NCI-H2227 treated with DMSO at 0.1 percent for 48 hours (cell line): Measurements from ENCODE around the gene LPP.

Experiments
- DNase-seq: peaks from one replicate; lab custom pipeline; 2025; lab: John Stamatoyannopoulos, UW

The LPP gene

GRCh38 chr3:188197388-188197847 lies 43.5 kb downstream of the LPP start:
- DNase-seq, result no peak

DNA sequence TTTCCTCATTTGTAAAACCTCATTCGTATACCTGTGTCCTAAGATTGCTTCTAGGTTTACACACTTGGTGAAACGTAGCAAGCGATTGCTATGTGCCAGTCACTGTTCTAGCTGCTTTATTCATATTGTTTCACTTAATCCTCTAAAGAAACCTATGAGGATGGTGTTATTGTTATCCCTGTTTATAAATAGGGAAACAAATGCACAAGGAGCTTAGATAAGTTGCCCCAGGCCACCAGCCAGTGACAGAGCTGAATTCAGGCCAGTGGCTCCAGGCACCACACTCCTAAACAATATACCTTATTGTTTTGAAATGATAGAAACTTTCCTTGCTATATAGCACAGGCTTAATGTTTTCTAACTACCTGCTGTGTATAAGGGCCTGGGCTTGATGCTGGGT lies 44.0 kb downstream of the LPP start:
- DNase-seq, result no peak

DNA sequence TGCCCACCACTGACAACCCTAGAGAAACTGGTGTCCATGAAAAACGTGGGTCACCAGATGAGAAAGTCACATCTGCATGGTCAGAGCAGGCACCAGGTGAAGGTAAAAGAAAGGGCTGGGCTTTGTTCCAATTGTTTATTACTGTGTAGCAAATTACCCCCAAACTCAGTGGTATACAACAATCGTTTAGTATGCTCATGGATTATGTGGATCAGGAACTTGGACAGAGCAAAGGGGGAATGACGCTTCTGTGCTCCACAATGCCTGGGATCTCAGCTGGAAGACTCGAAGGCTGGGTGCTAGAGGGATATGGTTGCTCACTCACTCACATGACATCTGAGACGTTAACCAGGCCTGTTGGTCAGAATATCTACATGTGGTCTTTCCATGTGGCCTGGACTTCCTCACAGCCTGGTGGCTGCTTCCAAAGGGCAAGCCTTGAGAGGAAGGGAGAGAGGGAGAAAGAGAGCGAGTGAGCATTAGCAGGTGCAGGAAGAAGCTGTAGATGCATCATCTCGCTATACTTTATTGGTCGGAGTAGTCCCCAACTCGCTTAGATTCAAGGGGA lies 44.9 kb downstream of the LPP start:
- DNase-seq, result no peak

- DNase-seq, result no peak
Observed at GRCh38 chr3:188199386-188199785, 45.4 kb downstream of the LPP start.

DNA sequence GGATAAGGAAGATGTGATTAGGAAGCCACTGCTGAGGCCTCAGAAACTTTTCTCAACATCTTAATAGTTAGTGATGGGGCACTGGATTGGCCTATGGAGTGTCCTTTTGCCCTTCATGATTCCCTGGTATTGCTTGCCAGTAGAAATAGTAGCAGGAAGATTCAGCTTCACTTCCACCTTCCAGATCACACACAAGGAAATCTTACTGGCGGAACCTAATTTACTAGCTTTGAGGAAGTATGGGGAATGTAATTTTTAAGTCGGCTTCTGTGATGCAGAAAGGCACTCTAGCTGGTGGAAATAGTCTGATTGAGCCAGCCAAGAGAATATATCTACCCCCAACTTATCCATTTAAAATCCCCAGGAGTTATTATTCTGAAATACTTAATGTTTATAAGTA lies 46.5 kb downstream of the LPP start:
- DNase-seq, result no peak

DNA sequence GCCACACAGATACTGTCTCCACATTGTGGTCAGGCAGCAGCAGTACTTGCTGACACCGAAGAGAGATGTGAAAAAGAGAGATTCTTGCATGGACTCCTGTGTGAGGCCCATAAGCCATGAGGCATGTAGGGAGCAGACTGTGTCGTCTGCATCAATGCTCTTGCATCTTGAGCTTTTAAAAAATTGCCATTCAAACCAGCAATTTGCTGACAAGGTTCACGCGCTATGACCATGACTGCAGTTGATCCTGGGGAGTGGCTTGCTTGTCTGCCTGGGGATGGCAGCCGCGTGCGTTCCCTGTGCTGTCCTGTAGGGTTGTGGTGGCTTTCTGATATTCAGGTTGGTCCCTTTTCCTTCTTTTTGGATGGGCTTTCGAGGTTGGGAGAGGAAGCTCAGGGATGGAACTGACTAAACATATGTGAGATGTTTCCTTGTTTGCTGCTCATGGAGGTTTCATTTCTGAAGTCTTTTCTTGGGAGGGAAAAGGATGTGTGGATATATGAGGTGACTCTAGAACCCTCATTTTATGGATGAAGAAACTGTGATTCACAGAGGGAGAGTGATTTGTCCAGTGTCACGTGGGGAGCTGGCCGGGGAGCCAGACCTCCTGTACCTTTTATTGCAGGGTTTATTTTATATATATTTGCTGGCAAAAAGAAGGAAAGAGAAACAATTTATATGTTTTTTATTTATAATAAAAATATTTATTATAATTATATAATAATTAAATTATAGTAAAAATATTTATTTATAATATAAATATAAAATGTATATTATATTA lies 48.6 kb downstream of the LPP start:
- no peak for DNase-seq

DNA sequence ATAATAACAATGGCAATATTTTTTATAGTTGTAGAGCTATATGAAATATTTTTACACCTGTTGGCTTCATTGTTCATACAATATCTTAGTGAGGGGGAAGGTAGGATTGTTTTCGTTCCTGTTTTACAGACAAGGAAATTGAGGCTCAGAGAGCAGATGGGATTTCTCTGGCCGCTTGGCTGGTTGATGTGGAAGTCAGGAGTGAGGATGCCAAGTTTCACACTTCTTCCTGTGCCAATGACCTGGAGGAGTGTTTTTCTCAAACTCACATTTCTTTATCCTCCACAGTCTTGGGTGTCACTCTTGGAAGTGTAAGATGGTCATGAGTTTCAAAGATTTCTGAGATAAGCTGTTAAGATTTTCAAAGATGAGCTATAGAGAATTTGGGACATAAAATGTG lies 50.6 kb downstream of the LPP start:
- no peak for DNase-seq

- DNase-seq, result no peak
Observed at GRCh38 chr3:188205992-188206416, 52.0 kb downstream of the LPP start.

DNA sequence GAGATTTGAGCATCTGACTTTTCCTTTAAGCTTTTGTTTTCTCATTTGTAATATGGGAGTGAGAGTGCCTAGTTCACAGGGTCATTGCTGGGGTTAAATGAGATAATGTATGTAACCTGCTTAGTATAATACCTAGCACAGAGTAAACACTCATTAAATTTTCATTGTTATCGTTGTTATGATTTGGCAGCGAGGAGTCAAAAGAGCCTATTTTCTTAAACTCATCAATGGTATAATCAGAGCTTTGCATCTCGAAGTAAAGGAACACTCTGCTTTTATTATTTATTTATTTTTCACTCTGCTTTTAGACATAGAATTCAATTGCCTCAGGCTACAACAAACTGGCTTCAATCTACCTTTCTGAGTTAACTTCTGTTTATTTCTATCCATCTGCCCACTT lies 52.8 kb downstream of the LPP start:
- DNase-seq, result no peak

DNA sequence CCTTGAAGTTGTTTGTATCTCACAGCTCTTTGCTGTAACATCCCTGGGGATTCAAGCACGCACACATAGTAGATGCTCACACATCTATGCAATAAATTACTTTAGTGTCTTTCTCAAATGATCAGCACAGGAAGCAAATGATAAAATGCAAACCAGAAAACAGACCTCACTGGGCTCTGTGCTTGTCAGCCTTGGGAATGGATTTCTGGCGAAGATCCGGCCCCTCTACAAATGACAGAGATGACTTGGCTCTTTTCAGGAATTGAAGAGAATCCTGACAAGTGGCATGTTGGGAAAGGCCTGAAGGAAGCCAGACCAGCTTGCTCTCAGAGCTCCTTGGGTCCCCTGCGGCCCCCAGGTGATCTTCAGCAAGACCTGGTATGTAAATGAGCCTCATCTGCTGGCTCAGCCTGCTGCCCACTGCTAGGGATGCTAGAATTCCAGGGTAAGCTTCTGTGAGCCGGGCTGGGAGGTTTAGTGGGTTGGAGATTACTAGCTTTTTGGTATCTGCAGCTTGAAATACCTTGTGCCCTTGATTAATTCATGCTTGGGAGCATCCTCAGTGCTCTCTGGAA lies 54.1 kb downstream of the LPP start:
- DNase-seq, result no peak

GRCh38 chr3:188208516-188208981 lies 54.6 kb downstream of the LPP start:
- no peak for DNase-seq

- DNase-seq, result no peak
Observed at GRCh38 chr3:188209034-188209433, 55.1 kb downstream of the LPP start.

GRCh38 chr3:188209740-188210139 lies 55.8 kb downstream of the LPP start:
- no peak for DNase-seq

- no peak for DNase-seq
Observed at GRCh38 chr3:188211476-188211875, 57.5 kb downstream of the LPP start.

GRCh38 chr3:188212308-188212969 lies 58.5 kb downstream of the LPP start:
- no peak for DNase-seq

GRCh38 chr3:188214442-188214841 lies 60.5 kb downstream of the LPP start:
- no peak for DNase-seq

DNA sequence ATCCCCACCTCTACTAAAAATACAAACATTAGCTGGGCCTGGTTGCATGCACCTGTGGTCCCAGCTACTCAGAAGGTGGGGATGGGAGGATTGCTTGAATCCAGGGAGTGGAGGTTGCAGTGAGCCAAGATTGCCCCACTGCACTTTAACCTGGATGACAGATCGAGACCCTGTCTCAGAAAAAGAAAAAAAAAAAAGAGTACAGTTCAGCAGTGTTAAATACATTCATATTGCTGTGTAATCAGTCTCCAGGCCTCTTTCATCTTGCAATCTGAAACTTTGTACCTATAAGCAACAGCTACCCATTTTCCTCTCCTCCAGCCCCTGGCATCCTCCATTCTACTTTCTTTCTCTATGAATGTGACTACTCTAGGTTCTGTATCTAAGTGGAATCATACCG lies 61.2 kb downstream of the LPP start:
- no peak for DNase-seq

GRCh38 chr3:188217011-188217463 lies 63.1 kb downstream of the LPP start:
- DNase-seq, result no peak

DNA sequence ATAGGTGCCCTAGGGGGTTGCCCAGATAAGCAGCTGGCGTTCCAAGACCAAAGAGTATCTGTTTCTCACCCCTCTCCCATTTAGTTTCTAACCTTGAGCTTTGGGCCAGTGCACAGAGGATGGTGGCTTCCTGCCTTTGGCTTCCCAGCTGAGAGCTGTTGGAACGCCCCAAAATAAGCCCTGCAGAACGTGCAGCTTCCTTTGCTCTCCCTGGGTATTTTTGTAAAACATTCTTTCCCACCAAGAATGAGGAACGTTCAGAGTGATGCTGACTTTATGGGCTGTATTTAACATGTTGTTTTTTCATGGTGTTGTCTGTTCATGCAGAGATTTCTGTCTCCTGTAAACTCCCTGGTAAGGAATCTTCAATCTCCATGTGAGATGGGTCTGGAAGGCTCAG lies 63.8 kb downstream of the LPP start:
- no peak for DNase-seq

DNA sequence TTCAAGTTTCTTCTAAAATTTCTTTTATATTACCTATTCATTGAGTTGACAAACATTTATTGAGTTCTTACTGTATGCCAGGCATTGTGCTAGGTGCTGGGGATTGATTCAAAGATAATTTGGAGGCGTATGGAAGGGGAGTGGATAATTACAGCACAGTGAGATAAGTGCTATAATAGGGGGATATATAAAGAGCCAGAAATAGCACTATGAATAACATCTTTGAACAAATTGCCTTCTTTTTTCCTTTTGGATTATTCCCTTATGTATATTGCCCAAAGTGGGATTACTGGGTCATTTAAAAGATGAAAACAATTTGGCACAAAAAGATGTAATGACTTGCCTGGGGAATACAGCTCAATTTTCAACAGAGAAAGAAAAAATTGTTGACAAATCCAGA lies 64.6 kb downstream of the LPP start:
- peak; percentile 71 for DNase-seq

GRCh38 chr3:188219147-188219546 lies 65.2 kb downstream of the LPP start:
- no peak for DNase-seq

DNA sequence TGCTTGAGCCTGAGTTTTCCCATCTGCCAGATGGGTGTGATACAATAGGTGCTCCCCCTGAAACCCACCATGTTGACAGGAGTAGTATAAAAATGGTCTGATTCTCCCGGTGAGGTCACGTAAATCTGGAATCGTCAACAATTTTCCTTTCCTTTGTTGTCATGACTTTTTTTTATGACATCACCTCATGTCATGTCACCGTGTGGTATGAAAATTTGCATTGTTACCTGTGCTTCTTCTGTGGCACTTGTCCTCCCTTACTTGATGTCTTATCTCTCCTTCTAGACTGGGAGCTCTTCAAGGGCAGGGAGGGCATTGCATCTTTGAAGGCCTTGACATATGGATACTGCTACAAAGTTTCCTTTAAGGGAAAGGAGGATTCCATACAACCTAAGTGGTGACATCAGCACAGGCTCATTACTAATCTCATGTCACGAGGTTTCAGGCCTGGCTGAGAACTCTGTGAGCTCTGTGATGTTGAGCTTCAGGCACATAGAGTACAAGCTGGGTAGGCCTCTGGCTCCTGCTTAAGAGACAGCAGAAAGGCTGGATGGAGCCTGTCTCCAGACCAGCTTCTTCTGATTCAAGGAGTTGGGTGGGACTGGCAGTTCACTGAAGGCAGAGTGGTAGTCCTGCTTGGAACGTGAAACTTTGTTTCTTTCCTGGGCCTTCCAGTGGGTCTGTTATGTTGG lies 66.3 kb downstream of the LPP start:
- DNase-seq, result no peak
